ENCODE results near the gene CDHR4.

DNA sequence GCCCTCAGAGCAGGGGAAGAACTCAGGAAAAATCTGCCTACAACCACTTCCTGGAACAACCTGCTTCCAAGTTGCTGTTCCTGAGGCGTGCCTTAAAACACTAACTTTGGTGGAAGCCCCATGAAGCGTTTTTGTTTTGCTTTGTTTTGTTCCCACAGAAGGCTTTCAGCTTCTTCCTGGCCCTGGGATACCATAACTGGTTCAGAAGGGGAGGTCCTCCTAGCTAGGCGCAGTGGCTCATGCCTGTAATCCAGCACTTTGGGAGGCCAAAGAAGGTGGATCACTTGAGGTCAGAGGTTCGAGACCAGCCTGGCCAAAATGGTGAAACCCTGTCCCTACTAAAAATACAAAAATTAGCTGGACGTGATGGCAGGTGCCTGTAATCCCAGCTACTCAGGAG, 12.1 kb downstream of the CDHR4 start:
- TF ChIP-seq, protein P1, sequence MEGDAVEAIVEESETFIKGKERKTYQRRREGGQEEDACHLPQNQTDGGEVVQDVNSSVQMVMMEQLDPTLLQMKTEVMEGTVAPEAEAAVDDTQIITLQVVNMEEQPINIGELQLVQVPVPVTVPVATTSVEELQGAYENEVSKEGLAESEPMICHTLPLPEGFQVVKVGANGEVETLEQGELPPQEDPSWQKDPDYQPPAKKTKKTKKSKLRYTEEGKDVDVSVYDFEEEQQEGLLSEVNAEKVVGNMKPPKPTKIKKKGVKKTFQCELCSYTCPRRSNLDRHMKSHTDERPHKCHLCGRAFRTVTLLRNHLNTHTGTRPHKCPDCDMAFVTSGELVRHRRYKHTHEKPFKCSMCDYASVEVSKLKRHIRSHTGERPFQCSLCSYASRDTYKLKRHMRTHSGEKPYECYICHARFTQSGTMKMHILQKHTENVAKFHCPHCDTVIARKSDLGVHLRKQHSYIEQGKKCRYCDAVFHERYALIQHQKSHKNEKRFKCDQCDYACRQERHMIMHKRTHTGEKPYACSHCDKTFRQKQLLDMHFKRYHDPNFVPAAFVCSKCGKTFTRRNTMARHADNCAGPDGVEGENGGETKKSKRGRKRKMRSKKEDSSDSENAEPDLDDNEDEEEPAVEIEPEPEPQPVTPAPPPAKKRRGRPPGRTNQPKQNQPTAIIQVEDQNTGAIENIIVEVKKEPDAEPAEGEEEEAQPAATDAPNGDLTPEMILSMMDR (IDR thresholded peaks at IDR 0.05) = no peak
- no peak for TF ChIP-seq POLR2A (IDR thresholded peaks at IDR 0.05)

Data from testis (tissue), 2 donors.